AG09319 (cell line): ENCODE results near the gene CYP1A2.
A peak's percentile ranks its signal among the peaks of the same experiment; 100 is the strongest.

Experiments used
- DNase-seq: peaks from one replicate; pipeline ENCODE4 v3.0.0-alpha.2; 2010; ENCODE audit warnings: low read depth; ENCODE audit errors: extremely low read depth
- TF ChIP-seq, protein P1 (sequence below): IDR thresholded peaks from 2 replicates; pipeline ENCODE4 v1.5.1; 2011; ENCODE audit warnings: low read depth, mild to moderate bottlenecking, inconsistent platforms, low read length, moderate library complexity

CYP1A2 gene

DNA sequence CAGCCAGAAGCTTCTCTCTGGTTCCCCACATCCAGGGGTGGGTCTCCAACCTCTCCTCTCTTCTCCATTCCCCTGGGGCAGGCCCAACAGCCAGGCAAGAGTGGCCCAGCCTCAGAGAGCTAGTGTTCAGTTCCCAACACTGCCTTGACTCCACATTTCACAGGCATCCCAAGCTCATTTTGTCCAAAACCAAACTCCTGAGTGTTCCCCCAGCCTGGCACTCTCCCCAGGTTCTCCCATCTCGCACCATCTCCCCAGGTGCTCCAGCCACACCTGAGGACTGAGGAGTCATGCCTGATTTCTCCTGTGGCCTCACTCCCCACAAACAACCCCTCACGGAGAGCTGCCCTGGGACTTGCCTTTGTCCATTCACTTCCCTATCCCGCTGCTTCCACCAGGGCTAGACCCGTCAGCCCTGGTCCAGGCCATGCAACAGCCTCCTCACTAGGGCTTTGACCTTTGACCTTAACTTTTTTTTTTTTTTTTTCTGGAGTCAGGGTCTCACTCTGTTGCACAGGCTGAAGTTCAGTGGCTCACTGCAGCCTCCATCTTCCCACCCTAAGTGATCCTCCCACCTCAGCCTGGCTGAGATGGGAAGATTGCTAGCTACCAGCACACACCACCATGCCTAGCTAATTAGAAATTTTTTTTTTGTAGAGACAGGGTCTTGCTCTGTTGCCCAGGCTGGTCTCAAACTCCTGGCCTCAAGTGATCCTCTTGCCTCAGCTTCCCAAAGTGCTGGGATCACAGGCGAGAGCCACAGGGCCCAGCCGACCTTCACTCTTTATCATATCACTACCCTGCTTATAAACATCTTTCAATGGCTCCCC is 29.3 kb downstream of the CYP1A2 start:
- DNase-seq, result no peak

DNA sequence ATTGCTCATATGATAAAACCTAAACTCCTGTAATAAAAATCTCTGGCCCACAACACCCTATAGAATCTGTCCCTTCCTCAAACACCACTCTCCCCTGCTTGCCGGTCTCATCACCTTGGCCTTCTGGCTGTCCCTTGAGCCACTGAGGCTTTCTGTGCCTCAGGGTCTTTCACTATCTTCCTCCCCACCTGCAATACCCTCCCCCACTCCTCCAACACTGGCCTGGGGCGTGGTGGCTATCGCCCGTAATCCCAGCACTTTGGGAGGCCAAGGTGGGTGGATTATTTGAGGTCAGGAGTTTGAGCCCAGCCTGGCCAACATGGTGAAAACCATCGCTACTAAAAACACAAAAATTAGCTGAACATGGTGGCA is 29.9 kb downstream of the CYP1A2 start:
- TF ChIP-seq, protein P1, sequence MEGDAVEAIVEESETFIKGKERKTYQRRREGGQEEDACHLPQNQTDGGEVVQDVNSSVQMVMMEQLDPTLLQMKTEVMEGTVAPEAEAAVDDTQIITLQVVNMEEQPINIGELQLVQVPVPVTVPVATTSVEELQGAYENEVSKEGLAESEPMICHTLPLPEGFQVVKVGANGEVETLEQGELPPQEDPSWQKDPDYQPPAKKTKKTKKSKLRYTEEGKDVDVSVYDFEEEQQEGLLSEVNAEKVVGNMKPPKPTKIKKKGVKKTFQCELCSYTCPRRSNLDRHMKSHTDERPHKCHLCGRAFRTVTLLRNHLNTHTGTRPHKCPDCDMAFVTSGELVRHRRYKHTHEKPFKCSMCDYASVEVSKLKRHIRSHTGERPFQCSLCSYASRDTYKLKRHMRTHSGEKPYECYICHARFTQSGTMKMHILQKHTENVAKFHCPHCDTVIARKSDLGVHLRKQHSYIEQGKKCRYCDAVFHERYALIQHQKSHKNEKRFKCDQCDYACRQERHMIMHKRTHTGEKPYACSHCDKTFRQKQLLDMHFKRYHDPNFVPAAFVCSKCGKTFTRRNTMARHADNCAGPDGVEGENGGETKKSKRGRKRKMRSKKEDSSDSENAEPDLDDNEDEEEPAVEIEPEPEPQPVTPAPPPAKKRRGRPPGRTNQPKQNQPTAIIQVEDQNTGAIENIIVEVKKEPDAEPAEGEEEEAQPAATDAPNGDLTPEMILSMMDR, result no peak
- DNase-seq, result no peak

More for the DNA sequence above, 29.3 kb downstream of the CYP1A2 start:
- TF ChIP-seq, protein P1, result no peak

DNA sequence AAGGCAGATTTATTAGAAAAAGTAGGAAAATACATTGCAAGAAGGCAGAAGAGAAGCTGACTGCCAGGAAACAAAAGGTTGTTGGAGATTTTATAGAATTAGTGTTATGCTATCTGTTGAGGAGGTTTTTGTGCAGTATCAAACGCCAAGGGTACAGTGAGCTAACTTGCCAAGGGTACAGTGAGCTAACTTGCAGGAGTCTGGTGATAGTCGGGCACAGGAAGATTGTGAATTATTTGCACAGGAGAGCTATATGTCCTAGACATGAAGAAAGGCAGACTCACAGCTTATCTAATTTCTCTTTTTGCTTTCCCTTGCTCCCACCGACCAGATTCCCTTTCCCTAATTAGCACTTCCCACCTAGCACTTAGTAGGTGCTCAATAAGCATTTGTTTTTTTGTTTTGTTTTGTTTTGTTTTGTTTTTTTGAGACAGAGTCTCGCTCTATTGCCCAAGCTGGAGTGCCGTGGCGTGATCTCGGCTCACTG is 30.6 kb downstream of the CYP1A2 start:
- DNase-seq, result no peak
- TF ChIP-seq, protein P1, result no peak

DNA sequence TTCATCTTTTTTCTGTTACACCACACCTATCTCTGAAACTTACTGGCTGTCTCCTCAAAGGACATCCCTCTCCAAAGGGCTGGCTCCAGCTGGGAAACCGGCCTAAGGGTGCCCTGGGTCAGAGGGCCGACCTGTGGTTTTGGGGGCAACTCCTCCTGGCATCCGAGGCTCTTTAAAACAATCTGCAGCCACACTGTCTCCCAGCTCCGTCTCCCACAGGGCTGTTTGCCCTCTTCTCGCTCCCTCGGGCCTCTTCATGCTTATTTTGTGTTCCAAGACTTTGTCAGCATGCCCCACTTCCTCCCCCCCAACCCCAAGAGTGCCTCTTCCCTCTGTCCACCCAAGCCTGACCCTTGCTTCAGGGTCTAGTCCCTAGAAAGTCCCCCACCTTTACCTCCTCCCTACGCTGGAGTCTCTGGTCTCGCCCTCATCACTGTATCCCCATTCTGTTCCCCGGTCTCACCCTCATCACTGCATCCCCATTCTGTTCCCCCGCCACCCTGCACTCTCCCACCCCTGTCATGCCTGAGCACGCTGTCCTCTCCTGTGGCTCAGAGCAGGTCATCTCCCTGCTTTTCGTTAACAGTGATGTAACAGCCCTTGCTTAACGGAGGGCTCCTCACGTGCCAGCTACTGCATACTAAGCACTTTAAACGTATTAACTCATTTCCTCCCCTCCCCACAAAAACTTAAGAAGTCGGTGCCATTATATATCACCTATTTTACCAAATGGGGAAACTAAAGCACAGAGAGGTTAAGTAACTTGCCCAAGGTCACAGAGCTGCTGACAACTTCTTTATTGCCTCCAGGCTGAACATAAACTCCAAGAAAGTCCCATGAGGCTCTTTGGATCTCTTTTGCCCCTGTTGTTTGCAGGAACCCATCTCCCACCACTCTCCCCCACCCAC is 32.1 kb downstream of the CYP1A2 start:
- TF ChIP-seq, protein P1, result no peak
- DNase-seq, result no peak

DNA sequence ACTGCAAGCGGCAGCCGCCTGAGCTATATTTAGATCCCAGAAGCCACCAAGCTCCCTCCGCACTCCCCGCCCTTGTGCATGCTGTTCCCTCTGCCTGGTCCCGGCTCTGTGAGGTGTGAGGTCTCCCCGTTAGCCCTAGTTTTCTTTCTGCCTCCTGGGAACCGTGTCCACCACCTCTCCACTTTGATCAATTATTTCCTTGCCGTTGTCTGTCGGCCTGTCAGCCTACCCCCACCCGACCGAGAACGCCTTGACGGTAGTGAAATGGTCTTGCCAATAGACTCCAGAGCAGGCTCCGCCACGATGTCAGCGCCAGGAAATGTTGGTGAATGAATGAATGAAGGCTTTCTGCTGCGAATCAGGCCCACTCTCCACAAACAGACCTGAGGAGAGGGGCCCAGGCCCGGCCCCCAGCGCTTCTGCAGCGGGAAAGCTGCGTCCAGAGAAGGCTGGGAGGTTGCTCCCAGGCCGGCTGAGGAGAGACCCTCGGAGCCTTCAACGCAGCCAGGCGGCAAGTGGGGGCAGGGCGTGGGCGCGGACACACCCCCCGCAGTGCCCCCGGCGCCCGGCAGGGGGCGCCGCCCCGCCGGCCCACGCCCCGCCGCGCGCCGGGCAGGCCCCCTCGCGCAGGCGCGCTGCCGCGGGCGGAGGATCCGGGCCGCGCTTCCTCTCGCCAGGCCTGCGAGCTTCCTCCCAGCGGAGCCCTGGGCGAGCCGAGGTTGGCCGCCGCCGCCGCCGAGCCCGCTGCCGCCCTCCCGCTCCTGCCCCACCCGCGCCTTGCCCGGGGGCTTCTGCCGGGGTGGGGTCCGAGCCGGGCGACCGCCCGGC is 33.0 kb downstream of the CYP1A2 start, which contains the start of gene CSK:
TSS of gene CSK (plus strand) at position 650 of the 828 bp plus-strand sequence. CDS start 16,218 bp downstream, outside the sequence.
- DNase-seq, result no peak
- TF ChIP-seq, protein P1, result peak; percentile 34

DNA sequence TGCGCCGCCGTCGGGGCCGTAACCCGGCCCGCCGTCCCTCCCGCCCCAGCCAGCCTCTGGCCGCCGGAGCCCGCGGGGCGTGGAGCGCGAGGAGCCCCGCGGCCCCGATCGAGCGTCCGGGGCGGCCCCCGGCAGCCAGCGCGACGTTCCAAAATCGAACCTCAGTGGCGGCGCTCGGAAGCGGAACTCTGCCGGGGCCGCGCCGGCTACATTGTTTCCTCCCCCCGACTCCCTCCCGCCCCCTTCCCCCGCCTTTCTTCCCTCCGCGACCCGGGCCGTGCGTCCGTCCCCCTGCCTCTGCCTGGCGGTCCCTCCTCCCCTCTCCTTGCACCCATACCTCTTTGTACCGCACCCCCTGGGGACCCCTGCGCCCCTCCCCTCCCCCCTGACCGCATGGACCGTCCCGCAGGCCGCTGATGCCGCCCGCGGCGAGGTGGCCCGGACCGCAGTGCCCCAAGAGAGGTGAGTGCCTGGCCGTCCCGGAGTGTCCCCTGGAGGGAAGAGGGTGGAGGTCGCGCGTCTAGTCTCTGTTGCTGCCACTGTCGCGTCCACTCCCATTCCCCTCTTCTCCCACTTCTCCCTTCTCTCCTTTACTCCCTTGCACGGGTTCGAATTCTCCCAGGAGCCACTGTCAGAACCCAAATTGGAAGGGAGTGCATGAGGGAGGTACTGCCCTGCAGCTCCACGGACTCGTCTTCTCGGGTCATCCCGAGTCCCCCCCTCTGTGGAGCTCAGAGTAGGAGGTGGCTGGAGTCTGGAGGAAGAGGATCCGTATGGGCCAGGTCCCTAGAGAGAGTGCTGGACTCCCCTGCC is 33.8 kb downstream of the CYP1A2 start:
- TF ChIP-seq, protein P1, result no peak
- DNase-seq, result no peak
